ENCODE measurements around the gene CHCHD10.

GRCh38 chr22:23781065-23781464 is 13.3 kb upstream of the CHCHD10 start:
- TF ChIP-seq, protein P1, sequence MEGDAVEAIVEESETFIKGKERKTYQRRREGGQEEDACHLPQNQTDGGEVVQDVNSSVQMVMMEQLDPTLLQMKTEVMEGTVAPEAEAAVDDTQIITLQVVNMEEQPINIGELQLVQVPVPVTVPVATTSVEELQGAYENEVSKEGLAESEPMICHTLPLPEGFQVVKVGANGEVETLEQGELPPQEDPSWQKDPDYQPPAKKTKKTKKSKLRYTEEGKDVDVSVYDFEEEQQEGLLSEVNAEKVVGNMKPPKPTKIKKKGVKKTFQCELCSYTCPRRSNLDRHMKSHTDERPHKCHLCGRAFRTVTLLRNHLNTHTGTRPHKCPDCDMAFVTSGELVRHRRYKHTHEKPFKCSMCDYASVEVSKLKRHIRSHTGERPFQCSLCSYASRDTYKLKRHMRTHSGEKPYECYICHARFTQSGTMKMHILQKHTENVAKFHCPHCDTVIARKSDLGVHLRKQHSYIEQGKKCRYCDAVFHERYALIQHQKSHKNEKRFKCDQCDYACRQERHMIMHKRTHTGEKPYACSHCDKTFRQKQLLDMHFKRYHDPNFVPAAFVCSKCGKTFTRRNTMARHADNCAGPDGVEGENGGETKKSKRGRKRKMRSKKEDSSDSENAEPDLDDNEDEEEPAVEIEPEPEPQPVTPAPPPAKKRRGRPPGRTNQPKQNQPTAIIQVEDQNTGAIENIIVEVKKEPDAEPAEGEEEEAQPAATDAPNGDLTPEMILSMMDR (IDR thresholded peaks at IDR 0.05) = no peak
- no peak for TF ChIP-seq EZH2 (IDR thresholded peaks at IDR 0.05; ENCODE audit: borderline replicate concordance, insufficient read depth, low read depth, low read length, poor library complexity, severe bottlenecking)
